NCI-H345 (cell line): ENCODE results near the gene SHOC2.

Experiments
- DNase-seq: peaks from one replicate; lab custom pipeline; 2025; lab: John Stamatoyannopoulos, UW

The SHOC2 gene

GRCh38 chr10:110985497-110986275, 66.3 kb downstream of the SHOC2 start:
- DNase-seq: no peak

- DNase-seq: no peak
Observed at GRCh38 chr10:110989016-110989415, 69.6 kb downstream of the SHOC2 start.

- DNase-seq: no peak
Observed at GRCh38 chr10:110992006-110992800, 72.8 kb downstream of the SHOC2 start.

GRCh38 chr10:110993024-110993693, 73.8 kb downstream of the SHOC2 start:
- no peak for DNase-seq

GRCh38 chr10:110994406-110995086, 75.1 kb downstream of the SHOC2 start:
- no peak for DNase-seq

- DNase-seq: no peak
Observed at GRCh38 chr10:110995301-110995700, 75.9 kb downstream of the SHOC2 start.

- DNase-seq: no peak
Observed at GRCh38 chr10:110996256-110996655, 76.9 kb downstream of the SHOC2 start.

GRCh38 chr10:111004016-111004415, 84.6 kb downstream of the SHOC2 start:
- no peak for DNase-seq

- no peak for DNase-seq
Observed at GRCh38 chr10:111007486-111007885, 88.1 kb downstream of the SHOC2 start.

- DNase-seq: no peak
Observed at GRCh38 chr10:111015181-111015580, 95.8 kb downstream of the SHOC2 start.

GRCh38 chr10:111017098-111017497, 97.7 kb downstream of the SHOC2 start:
- DNase-seq: no peak

GRCh38 chr10:111018021-111018420, 98.6 kb downstream of the SHOC2 start:
- no peak for DNase-seq

- no peak for DNase-seq
Observed at GRCh38 chr10:111023060-111023459, 103.7 kb downstream of the SHOC2 start.

GRCh38 chr10:111030042-111030750, 110.8 kb downstream of the SHOC2 start:
- DNase-seq: no peak

- DNase-seq: no peak
Observed at GRCh38 chr10:111034598-111035310, 115.3 kb downstream of the SHOC2 start.

GRCh38 chr10:111035542-111035941, 116.1 kb downstream of the SHOC2 start:
- no peak for DNase-seq

GRCh38 chr10:111037858-111038257, 118.5 kb downstream of the SHOC2 start:
- no peak for DNase-seq

GRCh38 chr10:111039522-111039921, 120.1 kb downstream of the SHOC2 start:
- no peak for DNase-seq

GRCh38 chr10:111057006-111057405, 137.6 kb downstream of the SHOC2 start:
- no peak for DNase-seq
